ENCODE results near the gene LUZP2.

Gene LUZP2

GRCh38 chr11:24828938-24829605 is 332.2 kb downstream of the LUZP2 start:
- Histone ChIP-seq H3K9me3 (no peaks in the 10 kb centered on the region), H3K36me3 (no peaks in the 10 kb centered on the region), H3K27me3 (no peaks in the 10 kb centered on the region), H3K4me1 (ENCODE audit: control insufficient read depth in 1 of 2, insufficient read depth in 1 of 2, low read depth in 1 of 2, low read length in 1 of 2) (no peaks in the 10 kb centered on the region), H3K4me3 (ENCODE audit: low read depth in 1 of 2, low read length in 1 of 2) (no peak overlapping the region), H3K27ac (no peak overlapping the region)
- TF ChIP-seq, protein P1, sequence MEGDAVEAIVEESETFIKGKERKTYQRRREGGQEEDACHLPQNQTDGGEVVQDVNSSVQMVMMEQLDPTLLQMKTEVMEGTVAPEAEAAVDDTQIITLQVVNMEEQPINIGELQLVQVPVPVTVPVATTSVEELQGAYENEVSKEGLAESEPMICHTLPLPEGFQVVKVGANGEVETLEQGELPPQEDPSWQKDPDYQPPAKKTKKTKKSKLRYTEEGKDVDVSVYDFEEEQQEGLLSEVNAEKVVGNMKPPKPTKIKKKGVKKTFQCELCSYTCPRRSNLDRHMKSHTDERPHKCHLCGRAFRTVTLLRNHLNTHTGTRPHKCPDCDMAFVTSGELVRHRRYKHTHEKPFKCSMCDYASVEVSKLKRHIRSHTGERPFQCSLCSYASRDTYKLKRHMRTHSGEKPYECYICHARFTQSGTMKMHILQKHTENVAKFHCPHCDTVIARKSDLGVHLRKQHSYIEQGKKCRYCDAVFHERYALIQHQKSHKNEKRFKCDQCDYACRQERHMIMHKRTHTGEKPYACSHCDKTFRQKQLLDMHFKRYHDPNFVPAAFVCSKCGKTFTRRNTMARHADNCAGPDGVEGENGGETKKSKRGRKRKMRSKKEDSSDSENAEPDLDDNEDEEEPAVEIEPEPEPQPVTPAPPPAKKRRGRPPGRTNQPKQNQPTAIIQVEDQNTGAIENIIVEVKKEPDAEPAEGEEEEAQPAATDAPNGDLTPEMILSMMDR (IDR thresholded peaks at IDR 0.05): no peak

DNA sequence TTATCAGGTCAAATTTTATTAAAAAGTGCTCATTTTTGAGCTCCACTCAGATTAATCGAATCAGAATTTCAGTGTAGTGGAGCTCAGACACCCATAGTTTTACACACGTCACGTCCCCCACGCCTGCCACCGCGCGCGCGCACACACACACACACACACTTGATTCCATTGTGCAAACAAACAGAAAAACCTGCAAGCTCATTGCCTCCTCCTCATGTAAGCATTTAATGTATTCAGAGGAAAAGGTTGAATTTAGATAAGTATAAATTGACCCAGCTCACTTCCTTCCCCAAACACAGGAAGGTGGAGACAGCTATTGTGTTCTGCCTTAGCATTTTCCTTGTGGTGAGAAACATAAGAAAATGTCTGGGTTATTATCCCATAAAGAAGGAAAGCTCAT is 336.7 kb downstream of the LUZP2 start:
- Histone ChIP-seq H3K27me3 (no peaks in the 10 kb centered on the region), H3K36me3 (no peaks in the 10 kb centered on the region), H3K4me3 (ENCODE audit: low read depth in 1 of 2, low read length in 1 of 2) (no peak overlapping the region), H3K4me1 (ENCODE audit: control insufficient read depth in 1 of 2, insufficient read depth in 1 of 2, low read depth in 1 of 2, low read length in 1 of 2) (no peaks in the 10 kb centered on the region), H3K9me3 (no peaks in the 10 kb centered on the region), H3K27ac (no peak overlapping the region)
- TF ChIP-seq, protein P1 (IDR thresholded peaks at IDR 0.05): no peak

DNA sequence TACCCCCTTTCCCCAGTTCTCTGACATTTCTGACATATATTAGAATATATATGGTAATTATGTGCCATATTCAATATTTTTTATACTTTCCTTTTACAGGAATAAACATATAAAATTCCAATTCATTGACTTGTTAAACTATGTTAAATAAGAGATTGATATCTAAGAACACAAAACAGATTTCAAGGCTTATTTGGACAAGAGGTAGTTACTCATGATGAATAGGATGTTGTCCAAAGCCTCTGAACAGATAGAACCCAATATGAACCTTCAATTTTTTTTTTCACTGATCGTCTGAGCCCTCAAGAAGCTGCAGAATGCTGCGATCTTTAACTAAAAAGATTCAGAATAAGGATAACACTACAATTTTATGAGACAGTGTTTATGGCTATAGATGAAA is 340.3 kb downstream of the LUZP2 start:
- H3K27me3 ChIP-seq: no peaks in the 10 kb centered on the region
- no peaks in the 10 kb centered on the region for H3K36me3 ChIP-seq

GRCh38 chr11:24842308-24842707 is 345.5 kb downstream of the LUZP2 start:
- Histone ChIP-seq H3K27me3 (no peaks in the 10 kb centered on the region), H3K4me3 (ENCODE audit: low read depth in 1 of 2, low read length in 1 of 2) (no peak overlapping the region), H3K9me3 (no peaks in the 10 kb centered on the region), H3K36me3 (no peaks in the 10 kb centered on the region), H3K27ac (no peak overlapping the region), H3K4me1 (ENCODE audit: control insufficient read depth in 1 of 2, insufficient read depth in 1 of 2, low read depth in 1 of 2, low read length in 1 of 2) (no peaks in the 10 kb centered on the region)
- TF ChIP-seq, protein P1 (IDR thresholded peaks at IDR 0.05): no peak

More for the DNA sequence above, 340.3 kb downstream of the LUZP2 start:
- H3K9me3 ChIP-seq: no peaks in the 10 kb centered on the region
- TF ChIP-seq, protein P1 (IDR thresholded peaks at IDR 0.05): no peak
- H3K4me3 ChIP-seq (ENCODE audit: low read depth in 1 of 2, low read length in 1 of 2): no peak overlapping the region
- no peak overlapping the region for H3K27ac ChIP-seq
- no peaks in the 10 kb centered on the region for H3K4me1 ChIP-seq (ENCODE audit: control insufficient read depth in 1 of 2, insufficient read depth in 1 of 2, low read depth in 1 of 2, low read length in 1 of 2)

DNA sequence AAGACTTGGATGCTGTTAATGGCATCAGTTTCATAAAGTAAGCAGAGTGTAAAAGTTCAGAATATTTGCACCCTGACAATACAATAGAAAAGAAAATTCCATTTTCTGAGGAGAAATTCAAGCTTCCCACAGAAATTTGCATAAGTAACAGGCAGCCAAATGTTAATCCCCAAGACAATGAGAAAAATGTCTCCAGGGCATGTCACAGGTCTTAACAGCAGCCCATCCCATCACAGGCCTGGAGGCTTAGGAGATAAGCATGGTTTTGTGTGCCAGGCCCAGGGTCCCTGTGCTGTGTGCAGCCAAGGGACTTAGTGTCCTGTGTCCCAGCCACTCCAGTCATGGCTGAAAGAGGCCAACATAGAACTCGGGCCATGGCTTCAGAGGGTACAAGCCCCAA is 347.6 kb downstream of the LUZP2 start:
- no peaks in the 10 kb centered on the region for H3K27me3 ChIP-seq
- TF ChIP-seq, protein P1 (IDR thresholded peaks at IDR 0.05): no peak
- H3K4me1 ChIP-seq (ENCODE audit: control insufficient read depth in 1 of 2, insufficient read depth in 1 of 2, low read depth in 1 of 2, low read length in 1 of 2): no peaks in the 10 kb centered on the region
- no peak overlapping the region for H3K4me3 ChIP-seq (ENCODE audit: low read depth in 1 of 2, low read length in 1 of 2)
- no peak overlapping the region for H3K27ac ChIP-seq
- H3K9me3 ChIP-seq: no peaks in the 10 kb centered on the region
- H3K36me3 ChIP-seq: no peaks in the 10 kb centered on the region

Measured in neutrophil (primary cell).